Measurements from ENCODE around the gene GULP1.

- no peak for TF ChIP-seq ZNF615 (CRISPR knock-in tag; IDR thresholded peaks at IDR 0.05; ENCODE audit: borderline replicate concordance)
- no peak for TF ChIP-seq GATAD2A (CRISPR knock-in tag; IDR thresholded peaks at IDR 0.05)
- TF ChIP-seq HNRNPLL (IDR thresholded peaks at IDR 0.05; ENCODE audit: low read depth, low read length, poor library complexity, severe bottlenecking), result no peak
These were observed 6.6 kb upstream of the GULP1 start for GRCh38 chr2:188285049-188285448.

All from HepG2 (cell line).